ENCODE measurements around the gene WDR90. TPM values are rescaled to one million over a fixed set of nuclear protein-coding genes. Genes with fewer than 3 reads are reported as not detected.

WDR90 gene
- total and polyA plus RNA-seq, 2 experiments from 2014 or later: 25.9 to 42.2 TPM

- peak overlapping the region; percentile 81 for H3K4me2 ChIP-seq
- Mint-ChIP-seq H3K9me3 (peaks cover 4% of the 10 kb centered on the region; the same call in 1 of the 3 replicates), H3K4me1 (peaks cover 13% of the 10 kb centered on the region; the same call in 2 of the 3 replicates), H3K36me3 (ENCODE audit: low read depth) (no peaks in the 10 kb centered on the region), H3K4me3 (peak overlapping the region; percentile 64), H3K27me3 (ENCODE audit: insufficient read depth, low read depth, poor library complexity) (peaks cover 44% of the 10 kb centered on the region), H3K27ac (no peak overlapping the region)
- H3K4me1 ChIP-seq (ENCODE audit: insufficient read depth): peaks cover 12% of the 10 kb centered on the region; the same call in 1 of the 2 replicates
- TF ChIP-seq ETS1 (IDR thresholded peaks at IDR 0.05): no peak
- TF ChIP-seq STAT1 (IDR thresholded peaks at IDR 0.05; ENCODE audit: unreplicated experiment): no peak
- TF ChIP-seq ZNF331 (CRISPR knock-in tag; IDR thresholded peaks at IDR 0.05; ENCODE audit: low read depth): no peak
- no peak for TF ChIP-seq NANOG (IDR thresholded peaks at IDR 0.05; ENCODE audit: borderline replicate concordance)
- TF ChIP-seq POLR2AphosphoS5 (IDR thresholded peaks at IDR 0.05; ENCODE audit: low read depth): no peak
- H3K9me2 ChIP-seq (ENCODE audit: insufficient read depth): no peaks in the 10 kb centered on the region
- peak; percentile 2 for ATAC-seq
- peak; percentile 67 for DNase-seq (ENCODE audit: low spot score)
- no peak overlapping the region for H3K27ac ChIP-seq (ENCODE audit: low read depth)
- H4K20me1 ChIP-seq (replicated peaks; ENCODE audit: insufficient read depth): no peaks in the 10 kb centered on the region
- no peak overlapping the region for H2AFZ ChIP-seq
- H3F3A ChIP-seq (replicated peaks; ENCODE audit: low read depth): no peaks in the 10 kb centered on the region
- no peaks in the 10 kb centered on the region for H3K79me2 ChIP-seq (replicated peaks; ENCODE audit: insufficient read depth)
- no peaks in the 10 kb centered on the region for H3K36me3 ChIP-seq (ENCODE audit: insufficient read depth)
- peaks cover 53% of the 10 kb centered on the region for H3K27me3 ChIP-seq (ENCODE audit: insufficient read depth)
- H3K4me3 ChIP-seq: peak overlapping the region; percentile 59; the same call in 1 of the 2 replicates
Observed at GRCh38 chr16:716200-716568, 67.0 kb downstream of the WDR90 start.

- Histone ChIP-seq H3K4me3 (no peak overlapping the region), H3K36me3 (ENCODE audit: insufficient read depth) (no peaks in the 10 kb centered on the region), H3K27me3 (ENCODE audit: insufficient read depth) (peaks cover 53% of the 10 kb centered on the region), H2AFZ (no peak overlapping the region), H3K79me2 (replicated peaks; ENCODE audit: insufficient read depth) (no peaks in the 10 kb centered on the region), H4K20me1 (replicated peaks; ENCODE audit: insufficient read depth) (no peaks in the 10 kb centered on the region), H3K9me2 (ENCODE audit: insufficient read depth) (no peaks in the 10 kb centered on the region), H3K4me2 (no peak overlapping the region; the same call in 1 of the 2 replicates), H3K27ac (ENCODE audit: low read depth) (no peak overlapping the region), H3F3A (replicated peaks; ENCODE audit: low read depth) (no peaks in the 10 kb centered on the region), H3K4me1 (ENCODE audit: insufficient read depth) (peaks cover 12% of the 10 kb centered on the region; the same call in 1 of the 2 replicates)
- no peak for DNase-seq (ENCODE audit: low spot score)
- H3K27me3 Mint-ChIP-seq (ENCODE audit: insufficient read depth, low read depth, poor library complexity): peaks cover 42% of the 10 kb centered on the region
- H3K36me3 Mint-ChIP-seq (ENCODE audit: low read depth): no peaks in the 10 kb centered on the region
- H3K27ac Mint-ChIP-seq: no peak overlapping the region
- H3K4me3 Mint-ChIP-seq: no peak overlapping the region; the same call in 2 of the 3 replicates
- H3K9me3 Mint-ChIP-seq: peaks cover 4% of the 10 kb centered on the region; the same call in 1 of the 3 replicates
- peaks cover 13% of the 10 kb centered on the region; the same call in 2 of the 3 replicates for H3K4me1 Mint-ChIP-seq
- no peak for ATAC-seq
- TF ChIP-seq ZNF331 (CRISPR knock-in tag; IDR thresholded peaks at IDR 0.05; ENCODE audit: low read depth): no peak
- no peak for TF ChIP-seq EZH2 (IDR thresholded peaks at IDR 0.05; ENCODE audit: low read depth, unreplicated experiment)
- no peak for TF ChIP-seq NANOG (IDR thresholded peaks at IDR 0.05; ENCODE audit: borderline replicate concordance)
- TF ChIP-seq EZH2phosphoT487 (IDR thresholded peaks at IDR 0.05; ENCODE audit: unreplicated experiment): no peak
- TF ChIP-seq ETS1 (IDR thresholded peaks at IDR 0.05): no peak
- no peak for TF ChIP-seq STAT1 (IDR thresholded peaks at IDR 0.05; ENCODE audit: unreplicated experiment)
- TF ChIP-seq JUNB (IDR thresholded peaks at IDR 0.05; ENCODE audit: unreplicated experiment): no peak
- TF ChIP-seq REST (IDR thresholded peaks at IDR 0.05; ENCODE audit: unreplicated experiment): no peak
- no peak for TF ChIP-seq POLR2AphosphoS5 (IDR thresholded peaks at IDR 0.05; ENCODE audit: low read depth)
- TF ChIP-seq CTCF (conservative IDR thresholded peaks at IDR 0.05; ENCODE audit: low read depth in 2 of 2): no peak
- no peak for TF ChIP-seq CREB1 (CRISPR knock-in tag; IDR thresholded peaks at IDR 0.05; ENCODE audit: low read depth)
Observed at GRCh38 chr16:716768-717325, 67.7 kb downstream of the WDR90 start.
